NOMO-1 (cell line): ENCODE measurements around the gene DGKZ.
A peak's percentile ranks its signal among the peaks of the same experiment; 100 is the strongest.

Experiments used
- DNase-seq, 2 experiments: peaks; one replicate each; lab custom pipeline; 2025; ENCODE audit not compliant: unreplicated experiment in 2 of 2; lab: John Stamatoyannopoulos, UW

DGKZ gene

DNA sequence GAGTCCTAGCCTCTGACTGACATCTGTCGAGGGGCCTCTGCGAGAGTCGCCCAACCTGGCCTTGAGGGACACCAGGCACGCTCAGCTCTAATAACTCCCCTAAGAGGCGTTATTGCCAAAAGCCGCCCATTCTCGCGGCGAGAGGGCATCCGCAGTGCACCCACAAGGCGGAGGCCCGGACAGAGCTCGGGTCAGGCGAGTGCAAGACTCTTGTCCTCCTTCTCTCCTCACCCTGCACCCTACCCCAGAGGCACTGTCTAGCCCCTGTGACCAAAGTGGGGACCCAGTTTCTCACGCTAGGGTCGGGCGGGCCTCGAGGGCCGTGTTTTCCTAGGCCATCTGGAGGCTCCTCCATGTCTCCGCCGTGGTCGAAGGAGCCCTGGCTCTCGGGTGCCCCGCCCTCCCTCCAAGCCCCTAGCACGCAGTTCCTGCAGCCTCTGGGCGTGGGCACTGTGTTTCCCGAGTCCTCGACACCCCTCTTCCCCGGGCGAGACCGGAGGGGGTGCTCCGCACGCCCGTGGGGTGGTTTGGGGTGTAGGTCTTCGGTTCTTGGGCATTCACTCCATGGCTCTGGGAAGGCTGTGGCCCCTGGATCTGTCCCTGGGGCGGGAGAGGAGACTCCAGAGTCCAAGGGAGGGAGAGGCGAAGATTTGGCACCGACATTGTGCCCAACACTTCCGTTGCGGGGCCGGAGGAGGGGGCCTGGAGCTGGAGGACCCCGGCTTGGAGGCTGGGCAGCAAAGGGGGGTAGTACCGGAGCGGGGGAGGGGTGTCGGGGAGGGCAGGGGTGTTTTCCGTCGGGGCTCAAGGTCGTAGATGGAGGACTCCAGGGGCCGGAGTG is 43.3 kb downstream of the DGKZ start:
- no peak for DNase-seq

DNA sequence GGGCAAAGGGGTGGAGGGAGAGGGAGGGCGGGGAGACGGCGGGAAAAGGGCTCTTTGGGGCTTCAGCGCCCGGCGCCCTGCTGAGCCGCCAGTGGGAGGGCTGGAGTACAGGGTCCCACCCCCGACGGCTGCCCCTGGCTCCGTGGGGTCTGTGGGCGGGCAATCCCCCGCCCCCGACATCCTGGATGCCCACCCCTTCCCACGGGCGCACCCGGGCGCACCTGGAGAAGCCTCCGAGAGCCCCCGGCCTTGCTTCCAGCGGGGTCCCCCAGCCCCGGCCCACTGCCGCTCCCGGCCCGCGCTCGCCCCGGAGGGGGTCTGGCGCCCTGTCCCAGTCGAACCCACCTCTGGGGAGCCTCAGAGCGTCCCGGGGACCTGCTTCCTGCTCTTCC is 43.9 kb downstream of the DGKZ start:
- no peak for DNase-seq

DNA sequence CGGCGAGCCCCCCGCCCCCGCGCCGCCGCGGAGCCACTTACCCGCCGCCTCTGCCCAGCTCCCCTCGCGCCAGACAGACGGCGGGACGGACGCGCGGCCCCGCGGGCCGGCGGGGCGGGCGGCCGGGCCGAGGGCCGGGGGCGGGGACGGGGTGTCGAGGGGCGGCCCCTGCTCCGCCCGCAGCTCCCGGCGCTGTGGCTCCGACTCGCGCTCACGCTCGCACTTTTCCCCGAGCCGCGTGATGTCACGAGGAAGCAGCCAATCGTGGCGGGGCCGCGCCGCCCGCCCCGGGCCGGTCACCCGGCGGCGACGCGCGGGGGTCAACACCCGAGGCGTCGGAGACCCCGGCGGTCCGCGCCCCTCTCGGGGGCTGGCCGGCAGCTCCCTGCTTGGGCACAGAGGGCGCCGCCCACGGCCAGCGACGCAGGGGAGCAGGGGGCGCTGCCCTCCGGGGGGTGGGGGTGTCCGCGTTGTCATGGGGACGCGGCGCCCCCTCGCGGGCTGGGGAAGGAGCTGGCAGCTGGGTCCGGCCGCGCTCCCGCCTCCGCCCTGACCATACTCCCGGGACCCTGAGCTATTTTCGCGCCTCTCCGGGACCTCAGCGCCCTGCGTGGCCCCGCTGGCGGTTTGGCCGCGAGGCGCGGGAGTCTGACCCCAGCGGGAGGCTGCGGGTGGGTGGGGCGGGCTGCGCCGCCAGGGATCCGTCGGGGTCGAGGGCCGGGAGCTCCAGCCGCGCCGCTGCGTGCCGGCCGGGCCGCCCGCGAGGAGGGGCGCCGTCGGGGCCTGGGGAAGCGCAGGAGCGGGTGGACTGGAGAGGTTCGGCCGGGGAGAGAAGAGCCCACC is 44.5 kb downstream of the DGKZ start, which contains the start of gene CHRM4:
TSS of gene CHRM4 (minus strand) at position 199 of the 843 bp plus-strand sequence. CDS start 5,219 bp downstream, outside the sequence.
- DNase-seq, result peak; percentile 18 to 24

DNA sequence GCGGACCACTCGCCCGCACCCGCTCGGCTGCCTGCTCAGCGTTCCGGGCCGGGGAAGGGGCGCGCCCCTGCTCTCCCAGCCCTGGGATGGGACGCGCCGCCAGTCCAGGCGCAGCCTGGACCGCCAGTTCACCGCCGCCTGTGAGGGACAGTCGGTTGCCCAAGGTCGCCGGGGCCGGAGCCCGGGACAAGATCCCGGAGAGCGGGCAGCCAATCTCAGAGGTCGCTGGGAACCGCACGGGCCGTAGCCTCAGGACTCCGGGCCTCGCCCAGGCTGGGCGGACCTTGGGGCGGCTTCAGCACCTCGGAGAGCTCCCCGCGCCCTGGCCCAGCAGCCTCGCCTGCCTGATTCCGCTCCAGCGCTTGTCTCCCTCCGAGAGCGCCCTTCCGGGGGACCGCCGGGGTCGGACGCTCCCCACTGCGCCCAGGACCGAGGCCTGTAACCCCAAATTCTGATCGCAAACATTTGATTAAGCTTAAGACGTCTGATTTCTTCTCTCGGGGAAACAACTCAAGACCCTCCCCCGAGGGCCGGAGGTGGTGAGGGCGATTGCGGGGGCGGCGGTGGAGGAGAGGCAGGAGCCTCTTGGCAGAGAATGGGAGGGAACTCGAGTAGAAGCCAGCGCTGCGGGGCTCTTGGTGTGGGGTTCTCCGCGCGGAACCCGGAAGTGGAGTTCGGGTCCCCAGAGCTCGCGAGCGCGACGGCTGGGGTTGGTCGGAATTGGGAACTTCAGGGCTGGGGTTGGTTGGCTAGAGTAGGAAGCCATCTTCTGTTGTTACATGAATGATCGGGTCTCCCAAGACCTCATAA is 45.4 kb downstream of the DGKZ start:
- peak; percentile 73 to 80 for DNase-seq

DNA sequence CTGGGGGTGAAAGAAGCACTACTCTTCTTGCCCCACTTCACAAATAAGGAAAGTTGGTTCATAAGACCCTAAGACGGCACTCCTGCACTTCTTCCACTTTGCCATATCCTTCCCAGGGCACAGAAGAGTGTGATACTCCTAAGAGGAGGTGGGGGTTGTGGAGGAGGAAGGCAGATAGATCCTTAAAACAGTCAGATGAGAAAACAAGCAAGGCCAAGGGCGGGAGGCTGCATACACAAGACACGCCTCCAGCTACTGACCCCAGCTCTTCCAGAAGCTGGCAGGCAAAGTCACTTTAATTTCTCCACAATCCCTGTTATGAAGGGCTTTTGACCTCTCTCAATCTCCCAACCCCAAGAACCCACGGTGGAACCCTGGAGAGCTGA is 46.0 kb downstream of the DGKZ start:
- no peak for DNase-seq

DNA sequence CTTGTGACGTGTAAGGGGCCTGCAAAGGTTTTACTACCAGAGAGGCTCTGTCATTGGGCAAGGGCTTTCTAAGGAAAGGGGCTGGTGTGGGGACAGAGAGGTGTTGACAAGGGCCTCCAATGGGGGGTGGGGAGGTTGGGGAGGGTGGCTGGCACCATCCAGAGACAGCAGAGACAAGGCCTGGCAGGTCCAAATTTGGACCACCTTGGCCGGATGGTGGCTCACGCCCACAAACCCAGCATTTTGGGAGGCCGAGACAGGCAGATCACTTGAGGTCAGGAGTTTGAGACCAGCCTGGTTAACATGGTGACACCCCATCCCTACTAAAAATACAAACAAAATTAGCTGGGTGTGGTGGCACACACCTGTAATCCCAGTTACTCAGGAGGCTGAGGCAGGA is 46.5 kb downstream of the DGKZ start:
- no peak for DNase-seq

DNA sequence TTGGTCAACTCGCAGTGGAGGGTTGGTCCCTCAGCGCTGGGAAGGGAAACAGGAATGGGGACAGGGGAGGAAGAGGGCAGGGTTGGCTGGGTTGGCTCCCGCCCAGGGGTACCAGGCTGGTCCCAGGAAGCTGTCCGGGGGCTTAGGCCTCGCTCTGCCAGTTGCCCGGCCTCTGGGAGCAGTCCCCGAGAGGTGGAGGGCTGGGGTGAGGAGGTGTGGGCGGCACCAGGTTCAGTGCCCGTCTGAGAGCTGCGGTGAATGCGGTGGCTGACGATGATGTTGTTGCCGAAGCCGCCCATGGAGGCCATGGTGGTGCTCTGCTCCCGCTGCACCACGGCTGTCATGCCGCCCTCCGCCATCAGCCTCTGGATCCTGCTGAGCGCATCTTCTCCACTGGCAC is 50.3 kb downstream of the DGKZ start:
- DNase-seq, result no peak

DNA sequence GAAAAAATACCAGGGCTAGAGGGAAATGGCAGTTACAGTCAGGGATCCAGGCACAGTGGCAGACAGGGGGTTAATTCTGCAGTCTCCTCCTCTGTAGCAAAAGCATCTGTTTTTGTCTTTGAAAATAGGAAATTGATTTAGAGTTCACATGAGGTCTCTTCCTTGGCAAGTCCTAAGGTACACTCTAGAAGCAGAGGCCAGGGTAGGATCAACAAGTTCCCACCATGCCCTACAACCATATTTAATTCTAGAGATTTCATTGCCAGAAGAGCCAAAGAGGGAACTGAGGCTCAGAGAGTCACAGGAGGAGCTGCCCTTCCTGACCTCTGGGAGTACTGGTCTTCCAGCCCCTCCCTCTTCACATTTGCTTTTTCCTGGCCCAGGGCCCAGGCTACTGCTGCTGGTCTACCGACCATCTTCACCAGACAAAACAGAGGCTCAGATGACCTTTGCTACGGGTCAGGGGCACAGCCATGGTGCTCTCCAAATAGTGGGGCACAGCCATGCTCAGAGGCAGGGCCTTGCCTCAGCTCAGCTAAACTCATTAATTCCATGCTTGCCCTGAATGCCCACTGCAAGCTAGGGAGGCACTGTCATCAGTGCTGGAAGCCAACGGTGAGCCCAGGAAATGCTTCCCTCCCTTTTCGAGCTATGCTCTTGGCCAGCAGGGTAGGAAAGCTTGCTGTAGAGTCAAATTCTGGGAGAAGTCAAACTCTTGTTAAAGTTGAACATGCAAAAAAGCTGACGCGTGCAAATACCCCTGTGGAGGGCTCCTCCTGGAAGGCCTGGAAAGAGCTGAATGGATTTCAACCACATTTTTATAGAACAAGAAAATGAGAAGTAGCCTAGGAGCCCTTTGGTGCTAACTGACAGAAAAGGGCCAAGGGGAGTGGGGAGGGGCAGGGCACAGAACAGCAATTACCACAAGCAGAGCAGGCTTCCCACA is 56.0 kb downstream of the DGKZ start:
- DNase-seq, result no peak

DNA sequence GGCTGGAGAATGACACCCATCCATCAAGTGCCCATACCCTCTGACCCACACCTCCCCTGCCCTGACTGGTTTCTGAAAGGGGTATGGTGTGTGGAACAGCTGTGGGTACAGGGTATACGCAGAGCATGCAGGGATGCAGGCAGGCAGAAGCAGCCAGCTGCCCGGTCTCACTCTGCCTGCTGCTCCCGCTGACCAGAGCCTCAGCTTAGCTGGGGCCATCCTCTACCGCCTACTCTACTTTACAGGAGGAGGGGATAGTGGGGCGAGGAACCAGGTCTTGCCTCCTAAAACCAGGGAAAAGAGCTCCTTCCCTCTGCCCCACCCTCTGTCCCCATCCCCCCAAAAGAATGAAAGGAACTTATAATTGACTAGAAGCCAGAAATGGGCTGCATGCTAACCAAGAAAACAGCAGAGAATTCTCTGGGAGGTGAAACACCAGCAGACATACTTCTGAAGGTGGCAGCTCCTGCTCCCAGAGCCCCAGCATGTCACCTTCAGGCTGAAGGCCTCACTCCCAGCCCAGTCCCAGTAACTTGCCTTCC is 57.3 kb downstream of the DGKZ start:
- DNase-seq, result no peak

DNA sequence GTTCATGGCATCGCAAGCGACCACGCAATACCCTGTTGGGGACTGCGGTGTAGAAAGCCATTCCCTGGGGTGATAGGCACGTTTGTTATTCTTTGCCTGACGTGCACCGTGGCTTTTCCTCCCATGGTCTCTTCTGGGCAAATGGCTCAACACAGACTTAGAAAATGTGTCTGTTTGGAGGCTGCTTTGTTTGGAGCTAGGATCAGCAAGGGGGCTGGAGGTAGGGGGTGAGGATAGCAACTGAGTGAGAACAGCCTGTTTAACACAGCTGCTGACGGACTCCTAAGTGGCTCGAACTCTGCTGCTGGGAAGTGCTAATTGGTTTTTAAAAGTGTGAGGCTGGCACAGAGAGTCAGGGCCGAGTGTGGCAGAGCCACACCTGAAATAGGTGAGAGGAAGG is 60.4 kb downstream of the DGKZ start:
- no peak for DNase-seq

DNA sequence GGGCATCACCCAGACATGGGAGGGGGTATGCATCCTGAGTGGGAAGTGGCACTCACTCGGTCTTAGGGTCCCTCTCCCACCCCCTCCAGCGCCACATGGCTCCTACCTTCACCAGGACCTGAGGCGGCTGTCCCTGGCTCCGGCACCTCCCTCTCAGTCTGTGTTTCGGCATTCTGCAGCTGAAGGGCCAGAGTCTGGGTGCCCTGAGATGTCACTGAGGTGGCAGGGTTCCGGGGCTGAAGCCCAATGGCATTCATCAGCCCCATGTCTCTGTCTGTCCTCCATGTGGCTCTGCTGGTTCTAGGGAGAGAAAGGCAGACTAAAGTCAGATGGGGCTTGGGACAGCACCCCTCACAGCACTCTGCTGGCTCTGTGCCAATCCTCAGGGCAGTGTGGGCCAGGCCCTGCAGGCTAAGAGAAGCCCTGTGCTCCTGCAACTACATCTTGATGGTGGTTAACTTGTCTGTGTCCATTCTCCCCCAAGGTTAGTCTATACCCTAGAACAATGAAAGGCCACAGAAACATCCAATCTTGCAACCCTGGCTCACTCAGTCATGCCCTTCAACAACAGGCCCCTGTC is 61.2 kb downstream of the DGKZ start:
- no peak for DNase-seq

DNA sequence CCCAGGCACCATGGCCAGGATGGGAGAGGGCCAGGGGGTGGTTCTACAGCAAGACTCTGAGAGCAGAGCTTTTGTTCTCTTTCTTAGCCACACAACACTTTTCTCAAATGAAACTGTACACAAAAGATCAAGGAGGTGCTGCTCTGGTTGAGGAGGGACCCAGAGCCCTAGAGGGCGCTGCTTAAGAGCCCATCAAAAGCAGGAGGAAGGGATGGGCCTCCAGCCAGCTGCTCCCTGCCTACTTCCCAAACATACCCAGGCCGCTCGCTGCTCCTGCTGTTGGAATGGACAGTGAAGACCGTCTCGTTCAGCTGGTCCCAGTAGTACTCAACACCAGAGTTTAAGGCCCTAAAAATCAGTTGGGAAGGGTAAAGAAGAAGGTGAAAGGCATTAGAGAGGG is 62.8 kb downstream of the DGKZ start:
- DNase-seq, result no peak

DNA sequence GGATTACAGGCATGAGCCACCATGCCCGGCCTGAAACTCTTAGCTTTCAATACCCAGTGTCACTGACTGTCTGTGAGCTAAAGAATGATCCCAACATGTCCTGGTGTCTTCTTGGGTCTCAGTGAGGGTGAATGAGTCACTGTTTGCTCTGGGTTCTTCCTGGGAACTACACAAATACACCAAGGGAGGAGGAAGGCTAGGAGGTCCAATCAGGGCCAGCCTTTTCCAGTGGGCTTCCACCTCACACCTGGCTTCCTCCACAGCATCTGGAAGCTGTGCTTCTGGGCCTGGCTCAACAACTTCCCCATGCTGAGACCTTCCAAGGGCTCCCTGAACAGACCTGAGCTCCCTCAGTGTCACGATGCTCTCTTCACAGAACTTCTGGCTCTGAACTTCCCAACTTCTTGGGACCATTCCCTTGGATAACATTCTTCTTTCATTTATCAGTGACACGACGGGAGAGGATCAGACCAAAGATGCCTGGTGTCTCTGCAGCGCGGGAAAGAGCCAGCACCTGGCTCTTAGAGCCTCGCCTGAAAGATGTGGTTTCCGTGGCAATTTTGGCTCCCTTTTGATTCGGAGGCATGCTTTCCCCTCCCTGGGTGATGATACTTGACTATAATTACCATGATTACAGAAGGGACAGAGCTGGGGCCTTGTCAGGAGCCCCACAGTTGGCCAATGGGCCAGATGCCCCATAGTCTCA is 66.7 kb downstream of the DGKZ start:
- no peak for DNase-seq

DNA sequence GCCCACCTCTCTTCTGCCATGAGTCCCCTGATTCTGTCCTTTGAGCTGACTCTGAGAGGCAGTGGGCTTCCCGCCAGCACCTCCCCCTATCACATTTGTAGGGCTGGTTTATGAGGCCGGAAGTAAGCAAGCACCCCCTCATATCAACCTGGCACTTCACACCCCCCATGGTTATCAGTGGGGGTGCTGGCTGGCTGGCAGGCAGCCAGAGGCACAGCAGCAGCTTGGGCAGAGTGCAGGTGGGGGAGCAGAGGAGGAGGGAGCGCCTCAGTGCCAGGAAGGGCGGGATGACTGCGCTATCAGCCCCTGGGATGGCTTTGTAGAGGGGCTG is 67.2 kb downstream of the DGKZ start:
- DNase-seq, result no peak

DNA sequence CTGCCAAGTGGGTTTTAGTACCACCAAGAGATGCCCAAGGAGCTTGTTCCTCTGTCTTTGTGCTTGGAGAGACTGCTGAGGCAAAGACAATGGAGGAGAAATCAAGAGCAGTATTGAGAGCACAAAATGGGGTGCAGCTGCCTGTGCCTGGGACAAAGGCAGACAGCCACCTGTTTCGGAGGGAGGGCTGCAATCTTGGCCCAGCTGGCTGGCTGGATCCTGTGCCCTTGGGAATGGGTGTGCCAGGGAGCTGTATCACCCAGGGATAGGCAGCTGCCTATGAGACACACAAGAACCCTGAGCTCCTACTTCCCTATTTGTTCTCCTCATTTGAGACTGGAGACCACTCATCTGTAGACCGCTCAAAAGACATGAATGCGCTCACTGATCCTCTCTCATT is 67.6 kb downstream of the DGKZ start:
- no peak for DNase-seq

DNA sequence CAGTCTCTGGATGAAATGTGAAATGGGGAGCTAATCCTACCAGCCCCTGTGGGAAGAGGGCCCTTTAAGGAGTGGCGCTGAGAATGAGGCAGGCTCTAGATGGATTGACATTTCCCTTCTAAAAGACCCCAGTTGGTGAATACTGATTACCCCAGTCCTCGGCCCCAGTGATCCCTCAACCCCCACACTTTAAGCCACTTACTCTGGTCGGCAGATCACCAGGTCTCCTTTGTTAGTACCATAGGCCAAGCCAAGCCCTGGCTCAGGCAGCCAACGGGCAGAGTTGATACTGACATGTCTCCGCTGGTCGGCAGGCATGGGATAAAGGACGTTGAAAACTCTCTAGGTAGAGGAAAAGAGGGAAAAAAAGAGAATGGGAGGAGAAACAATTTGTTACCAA is 70.4 kb downstream of the DGKZ start:
- DNase-seq, result no peak

DNA sequence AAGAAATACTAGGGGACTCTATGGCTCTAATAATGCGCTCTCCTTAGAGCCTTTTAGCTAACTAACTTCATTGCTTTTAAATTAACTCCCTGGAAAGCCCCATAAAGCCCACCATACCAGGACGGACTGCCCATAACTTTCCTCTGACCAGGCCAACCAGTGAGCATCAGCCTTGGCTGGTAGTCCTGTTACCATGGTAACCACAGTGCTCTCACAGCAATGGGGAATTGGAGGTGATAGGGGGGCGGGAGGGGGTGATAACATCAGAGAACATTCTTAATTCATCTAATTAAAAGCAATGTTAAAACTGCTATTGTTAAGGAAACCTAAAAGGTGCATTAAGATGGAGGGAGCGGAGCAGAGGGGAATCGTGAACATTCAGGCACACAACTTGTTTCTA is 71.5 kb downstream of the DGKZ start:
- DNase-seq, result no peak

DNA sequence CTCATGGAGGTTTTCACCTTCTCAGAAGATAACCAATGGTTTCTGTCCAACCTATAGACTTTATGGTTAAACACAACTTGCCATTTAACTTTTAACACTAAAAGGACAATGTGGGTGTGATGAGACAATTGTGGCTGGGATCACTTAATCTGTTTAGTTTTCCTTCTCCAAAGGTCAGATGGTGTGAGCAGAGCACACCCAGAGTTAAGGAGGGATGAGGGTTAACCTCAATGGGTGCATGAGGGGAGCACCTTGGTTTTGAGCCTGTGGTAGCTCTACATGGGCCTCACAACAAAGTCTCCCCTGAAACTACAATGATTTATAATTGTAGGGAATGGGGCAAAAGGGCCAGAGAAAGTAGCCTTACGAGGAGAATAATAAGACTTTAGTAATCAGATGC is 73.2 kb downstream of the DGKZ start:
- no peak for DNase-seq
